ENCODE data around the gene ANAPC2. TPM values are rescaled to one million over a fixed set of nuclear protein-coding genes. Genes with fewer than 3 reads are reported as not detected.

Gene ANAPC2
- polyA plus RNA-seq, 2 of the 4 experiments (the other 2 are of a cell fraction), result 17.5 to 40.7 TPM

GRCh38 chr9:137226338-137227053 is 38.1 kb upstream of the ANAPC2 start:
- Histone ChIP-seq H3K4me2 (peak overlapping the region; percentile 77), H3K4me1 (peaks cover 68% of the 10 kb centered on the region), H3K4me3 (no peak overlapping the region), H3K27ac (peak overlapping the region; percentile 63 to 89), H3K9me3 (no peaks in the 10 kb centered on the region)
- ATAC-seq (peak; percentile 2 to 11; a peak in 4 of 6 replicates), DNase-seq (ENCODE audit: low read depth in 1 of 2, low spot score in 1 of 2) (peak in 1 of 2 experiments; percentile 52), FAIRE-seq (no peak)
- TF ChIP-seq HOXA7 (CRISPR knock-in tag; IDR thresholded peaks at IDR 0.05) (no peak), RARB (CRISPR knock-in tag; IDR thresholded peaks at IDR 0.05) (no peak), HES2 (IDR thresholded peaks at IDR 0.05) (no peak), FOXS1 (CRISPR knock-in tag; IDR thresholded peaks at IDR 0.05) (no peak), NFE2L2 (conservative IDR thresholded peaks at IDR 0.05; ENCODE audit: low read length) (no peak), MAFK (IDR thresholded peaks at IDR 0.05; ENCODE audit: partially characterized antibody) (no peak), MAZ (IDR thresholded peaks at IDR 0.05; ENCODE audit: borderline replicate concordance, low read depth, low read length) (no peak), RAD21 (conservative IDR thresholded peaks at IDR 0.05 in 1 of 2, IDR thresholded peaks at IDR 0.05 in 1 of 2) (no peak), E2F6 (IDR thresholded peaks at IDR 0.05; ENCODE audit: borderline replicate concordance, low read depth) (no peak), ZFP36 (IDR thresholded peaks at IDR 0.05; ENCODE audit: borderline replicate concordance, partially characterized antibody) (peak; percentile 55), FOSL2 (IDR thresholded peaks at IDR 0.05) (no peak), FOSL2 (CRISPR knock-in tag; IDR thresholded peaks at IDR 0.05) (peak; percentile 16; the same call in 1 of the 2 replicates), JUN (IDR thresholded peaks at IDR 0.05) (no peak), RFX5 (IDR thresholded peaks at IDR 0.05) (no peak), HMGXB4 (CRISPR knock-in tag; IDR thresholded peaks at IDR 0.05; ENCODE audit: borderline replicate concordance) (no peak), HEYL (CRISPR knock-in tag; IDR thresholded peaks at IDR 0.05) (no peak), EHF (CRISPR knock-in tag; IDR thresholded peaks at IDR 0.05) (no peak), EHMT2 (IDR thresholded peaks at IDR 0.05; ENCODE audit: low read depth) (no peak), PHF8 (IDR thresholded peaks at IDR 0.05; ENCODE audit: borderline replicate concordance, low read depth) (no peak), SREBF2 (IDR thresholded peaks at IDR 0.05) (no peak), ESRRA (IDR thresholded peaks at IDR 0.05; ENCODE audit: borderline replicate concordance, low read length) (no peak), KDM5A (IDR thresholded peaks at IDR 0.05) (no peak), POLR2A (IDR thresholded peaks at IDR 0.05; ENCODE audit: low read length) (0 out of 2 replicates have a peak, but pooled peaks have one; percentile 9), RNF2 (IDR thresholded peaks at IDR 0.05; ENCODE audit: borderline replicate concordance, low read depth) (no peak), EP300 (IDR thresholded peaks at IDR 0.05) (no peak)
- POLR2A ChIA-PET, result interaction anchor here (0.6 to 3.5 kb wide), 4 partner anchors 14 to 66 kb away, joined by 3 to 27 read pairs (median 6); partner anchors contain the start of genes ANAPC2, SSNA1 and TUBB4B
- WGBS (ENCODE audit: missing lambda C conversion rate), result 69% methylated on average over 14 of the region's 18 CpGs
- CTCF ChIA-PET, result interaction anchor here (0.6 to 10.1 kb wide), 37 partner anchors 10 to 440 kb away, joined by 3 to 113 read pairs (median 6); partner anchors contain the start of genes ANAPC2, LRRC26, MAN1B1 and NDOR1
